Left renal pelvis (tissue), 4 donors: Measurements from ENCODE around the gene WNT10A. TPM values are rescaled to one million over a fixed set of nuclear protein-coding genes. Genes with fewer than 3 reads are reported as not detected.

Experiments
- DNase-seq, 4 donors: peaks; one replicate each; pipeline ENCODE4 v3.0.0-alpha.2; 2013; ENCODE audit warnings: low read depth in 4 of 4, low spot score in 3 of 4
- polyA plus RNA-seq, 4 donors: library from polyadenylated mRNA; unstranded; fragments of 120-200 nt; gene quantifications; one replicate each; pipeline ENCODE4 v1.2.1, GENCODE V29; 2013; ENCODE audit not compliant: insufficient read length in 4 of 4

WNT10A gene
- polyA plus RNA-seq, 4 donors: 0.08 to 1.5 (median 0.96) TPM

DNA sequence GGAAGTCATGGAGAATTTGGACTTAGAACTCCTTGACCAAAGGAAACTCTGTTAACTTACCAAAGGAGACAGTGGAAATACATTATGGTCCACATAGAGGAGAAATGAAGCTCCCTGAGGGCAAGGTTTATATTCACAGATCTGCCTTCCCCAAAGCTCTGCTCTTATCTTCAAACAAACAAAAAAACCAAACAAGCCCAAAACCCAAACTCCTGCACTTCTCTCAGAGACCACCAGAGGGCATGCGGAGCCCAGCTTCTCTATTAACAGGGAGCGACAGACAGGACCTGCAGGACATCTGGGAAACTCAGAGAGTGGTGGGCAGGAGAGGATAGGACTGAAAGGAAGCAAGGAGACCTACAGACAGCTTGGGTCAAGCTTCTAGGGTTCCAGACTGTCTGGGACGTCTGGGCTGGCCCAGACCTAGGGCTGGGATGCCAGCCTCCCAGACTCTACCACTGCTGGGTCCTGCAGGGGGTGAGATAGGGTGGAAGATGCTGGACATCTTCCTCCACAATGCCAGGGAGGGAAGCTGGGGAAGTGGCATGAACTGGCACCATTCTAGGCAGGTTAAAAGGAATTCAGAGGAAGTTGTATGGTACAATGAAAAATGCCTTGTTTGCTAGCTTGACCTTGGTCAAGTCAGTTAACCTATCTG, 4.0 kb upstream of the WNT10A start:
- no peak for DNase-seq

- no peak for DNase-seq
Observed at GRCh38 chr2:218877331-218877730, 3.3 kb upstream of the WNT10A start.

- DNase-seq: no peak
Observed at GRCh38 chr2:218877891-218878290, 2.8 kb upstream of the WNT10A start.

DNA sequence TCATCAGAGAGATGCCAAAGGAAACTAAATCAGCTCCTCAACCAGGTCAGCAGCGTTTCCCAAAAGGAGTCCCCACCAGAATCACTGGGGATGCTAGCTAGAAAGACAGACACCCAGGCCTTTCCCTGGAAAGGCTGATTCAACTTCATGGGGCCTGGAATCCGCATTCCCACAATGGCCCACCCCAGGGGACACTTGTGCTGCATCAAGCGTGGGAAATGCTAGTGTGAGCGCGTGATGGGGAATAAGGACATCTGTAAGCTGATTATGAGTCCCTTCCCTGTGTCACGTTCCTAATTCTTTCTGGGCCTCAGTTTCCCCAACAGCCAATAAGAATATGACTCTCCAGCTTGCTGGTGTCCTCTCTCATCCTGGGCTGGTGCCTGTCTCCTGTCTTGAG, 2.2 kb upstream of the WNT10A start:
- no peak for DNase-seq

DNA sequence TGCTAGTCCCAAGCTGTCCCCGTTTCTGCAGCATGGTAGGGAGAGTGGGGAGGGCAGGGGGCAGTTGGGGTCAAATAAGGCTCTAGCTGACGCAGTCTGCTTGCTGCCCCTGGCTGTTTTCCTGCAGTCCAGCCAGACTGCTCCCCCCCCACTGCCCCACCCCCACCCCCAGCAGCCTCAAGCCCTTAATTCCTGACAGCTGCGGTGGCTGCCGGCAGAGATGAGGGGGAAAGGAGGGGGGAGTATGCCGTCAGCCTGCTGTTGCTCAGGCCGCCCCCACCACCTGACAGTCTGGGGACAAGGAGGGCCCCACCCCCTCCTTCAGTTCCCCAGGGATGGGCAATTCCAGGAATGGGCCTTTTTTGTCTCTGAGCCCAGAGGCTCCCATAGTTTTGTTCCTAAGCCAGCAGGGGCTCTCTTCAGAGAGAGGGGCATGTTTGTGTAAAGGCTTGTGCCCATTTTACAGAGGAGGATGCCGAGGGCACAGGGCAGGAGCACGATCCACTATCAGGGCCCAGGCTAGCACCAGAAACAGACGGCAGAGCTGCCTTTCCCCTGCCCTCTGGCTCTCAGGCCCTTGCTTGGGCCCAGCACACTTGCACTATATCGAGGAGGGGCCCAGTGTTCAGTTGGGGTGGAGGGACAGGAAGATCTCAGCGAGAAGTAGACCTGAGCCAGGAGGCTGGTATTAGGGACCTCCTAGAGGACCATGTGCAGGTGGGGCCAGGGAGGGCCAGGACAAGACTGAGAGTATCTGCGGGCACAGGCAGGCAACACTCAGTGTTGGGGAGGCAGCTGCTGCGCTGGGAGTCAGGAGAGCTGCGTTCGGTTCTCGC, 1.5 kb upstream of the WNT10A start:
- no peak for DNase-seq

GRCh38 chr2:218879776-218880101, 913 bp upstream of the WNT10A start:
- DNase-seq: no peak

DNA sequence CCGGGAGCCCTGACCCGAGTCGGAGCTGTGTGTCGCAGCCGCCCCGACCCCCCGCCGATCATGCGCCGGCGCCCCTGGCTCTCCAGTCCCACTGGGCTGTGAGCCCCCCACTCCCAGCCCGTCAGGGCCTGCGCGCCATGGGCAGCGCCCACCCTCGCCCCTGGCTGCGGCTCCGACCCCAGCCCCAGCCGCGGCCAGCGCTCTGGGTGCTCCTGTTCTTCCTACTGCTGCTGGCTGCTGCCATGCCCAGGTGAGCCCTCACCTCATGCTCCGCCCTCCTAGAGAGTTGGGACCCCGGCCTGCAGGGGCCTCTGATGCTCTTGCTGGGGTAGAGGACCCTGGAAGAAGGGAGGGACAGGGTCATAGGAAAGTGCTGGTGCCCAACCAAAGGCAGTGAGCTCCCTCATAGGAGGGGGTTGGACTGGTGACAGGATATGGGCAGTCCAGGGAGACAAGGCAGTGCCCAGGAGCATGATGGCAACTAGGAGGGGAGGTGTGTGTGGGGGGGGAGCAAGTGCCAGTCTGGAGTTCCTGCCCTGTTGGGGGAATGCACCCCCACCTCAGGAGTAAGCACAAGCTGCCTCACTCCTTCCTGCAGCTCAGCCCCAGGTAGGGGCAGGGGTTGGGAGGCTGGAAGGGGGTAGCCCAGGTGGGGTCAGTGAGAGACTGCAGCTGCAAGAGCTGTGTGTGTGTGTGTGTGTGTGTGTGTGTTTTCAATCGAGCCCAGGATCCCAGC, 375 bp downstream of the WNT10A start:
- DNase-seq: no peak

DNA sequence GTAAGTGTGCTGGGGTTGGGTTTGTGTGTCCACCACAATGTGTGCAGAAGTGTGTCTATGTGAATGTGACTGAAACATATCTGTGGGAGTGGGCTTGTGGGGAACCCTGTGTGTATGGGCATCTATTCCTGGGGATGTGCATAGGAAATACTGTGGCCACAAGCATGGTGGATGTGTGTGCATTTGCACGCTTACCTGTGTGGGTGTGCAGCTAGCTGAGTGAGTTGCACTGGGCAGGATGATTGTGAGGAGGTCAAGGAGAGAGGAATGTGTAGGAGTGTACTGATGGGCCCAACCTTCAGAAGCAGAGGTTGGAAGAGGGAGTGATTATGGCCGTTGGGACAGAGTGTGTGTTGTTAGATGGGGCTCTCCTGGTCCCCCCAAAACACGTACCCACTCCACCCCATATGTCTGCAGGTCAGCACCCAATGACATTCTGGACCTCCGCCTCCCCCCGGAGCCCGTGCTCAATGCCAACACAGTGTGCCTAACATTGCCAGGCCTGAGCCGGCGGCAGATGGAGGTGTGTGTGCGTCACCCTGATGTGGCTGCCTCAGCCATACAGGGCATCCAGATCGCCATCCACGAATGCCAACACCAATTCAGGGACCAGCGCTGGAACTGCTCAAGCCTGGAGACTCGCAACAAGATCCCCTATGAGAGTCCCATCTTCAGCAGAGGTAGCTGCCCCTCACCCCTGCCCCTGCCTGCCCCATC, 1.2 kb downstream of the WNT10A start:
- no peak for DNase-seq

DNA sequence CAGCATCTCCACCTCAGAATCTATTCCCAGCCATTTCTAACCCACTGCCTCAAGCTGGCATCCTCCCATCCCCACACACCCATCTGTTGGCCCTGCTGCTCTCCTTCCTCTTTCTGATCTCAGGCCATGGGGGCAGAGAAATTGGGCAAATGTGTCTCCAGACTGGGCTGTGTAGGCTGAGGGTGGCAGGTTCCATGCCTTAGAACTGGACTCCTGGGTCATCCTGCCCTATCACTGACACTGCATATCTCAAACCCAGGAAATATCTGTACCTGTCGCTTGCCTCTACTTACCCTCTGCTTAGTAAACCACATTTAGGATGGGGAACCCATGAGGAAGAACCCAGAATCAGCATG, 1.8 kb downstream of the WNT10A start:
- no peak for DNase-seq

GRCh38 chr2:218882866-218883366, 2.3 kb downstream of the WNT10A start:
- DNase-seq: no peak

GRCh38 chr2:218883491-218884490, 3.1 kb downstream of the WNT10A start:
- DNase-seq: no peak

GRCh38 chr2:218884519-218884918, 3.9 kb downstream of the WNT10A start:
- no peak for DNase-seq

DNA sequence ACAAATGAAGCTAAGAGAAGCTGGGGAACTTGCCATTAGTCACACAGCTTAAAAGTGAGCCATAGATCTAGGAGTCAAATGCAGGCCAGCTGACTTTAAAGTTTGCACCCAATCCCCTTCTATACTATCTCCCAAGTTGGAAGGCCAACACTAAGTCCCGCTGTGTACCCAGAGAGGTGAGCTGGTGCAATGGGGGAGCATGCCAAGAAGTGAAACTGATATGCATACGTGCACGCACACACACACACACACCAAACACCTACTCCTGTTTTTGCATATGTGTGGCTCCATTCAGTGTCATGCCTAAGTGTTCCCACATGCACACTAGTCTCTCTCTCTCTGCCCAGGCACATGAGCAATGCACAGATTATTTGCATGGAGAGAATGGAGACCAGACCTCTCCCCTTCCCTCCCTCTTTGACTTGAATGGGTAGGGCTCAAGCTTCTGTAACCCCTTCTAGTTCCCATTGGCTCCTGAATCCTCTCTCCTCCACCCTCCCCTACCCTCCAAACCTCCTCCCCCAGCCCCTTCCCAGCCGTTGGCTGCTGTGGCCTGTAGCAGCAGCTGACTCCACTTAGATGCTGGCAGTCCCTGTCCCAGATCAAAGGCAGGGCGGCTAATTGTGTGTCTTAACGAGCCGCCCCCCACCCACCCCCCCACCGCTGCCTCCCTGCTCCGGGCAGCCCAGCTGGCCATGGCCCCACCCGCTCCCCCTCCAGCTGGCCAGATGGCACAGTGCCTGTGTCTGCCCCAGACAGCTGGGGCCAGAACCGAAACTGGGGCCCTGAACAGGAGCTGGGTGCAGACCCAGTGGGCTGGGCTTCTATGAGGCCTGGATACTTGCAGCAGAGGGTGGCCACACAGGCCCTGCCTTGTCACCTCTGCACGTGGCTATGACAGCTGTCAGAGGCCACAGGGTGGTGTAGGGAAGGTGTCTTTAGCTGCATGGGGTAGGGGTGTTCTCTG, 5.6 kb downstream of the WNT10A start:
- DNase-seq: no peak

GRCh38 chr2:218887079-218887478, 6.4 kb downstream of the WNT10A start:
- DNase-seq: no peak

DNA sequence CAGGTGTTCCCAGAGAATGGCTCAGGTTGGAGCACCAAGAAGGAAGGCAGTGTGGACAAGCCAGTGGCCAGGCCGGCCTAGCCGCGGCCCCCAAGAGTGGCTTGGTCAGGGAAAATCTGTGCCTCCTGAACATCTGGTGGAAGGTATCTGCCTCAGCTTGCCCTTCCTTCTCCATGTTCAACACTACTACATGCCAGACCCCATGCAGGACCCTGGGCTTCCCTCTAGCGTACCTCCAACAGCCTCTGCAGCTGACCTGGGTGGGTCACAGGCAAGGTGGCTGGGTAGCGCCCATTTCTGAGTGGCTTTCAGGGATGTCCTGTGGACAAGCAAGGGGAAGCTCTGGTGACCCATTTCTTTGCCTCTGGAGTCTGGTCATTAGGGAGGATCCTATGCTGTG, 7.7 kb downstream of the WNT10A start:
- DNase-seq: no peak

- DNase-seq: no peak
Observed at GRCh38 chr2:218889937-218890336, 9.3 kb downstream of the WNT10A start.

- no peak for DNase-seq
Observed at GRCh38 chr2:218890369-218890768, 9.7 kb downstream of the WNT10A start.

GRCh38 chr2:218891275-218892135, 10.9 kb downstream of the WNT10A start:
- DNase-seq: no peak
